ENCODE data around the gene SYT6.

GRCh38 chr1:114154146-114154962, 685 bp upstream of the SYT6 start:
- TF ChIP-seq SUZ12 (IDR thresholded peaks at IDR 0.05): no peak
- TF ChIP-seq BHLHE40 (IDR thresholded peaks at IDR 0.05; ENCODE audit: borderline replicate concordance): no peak
- TF ChIP-seq CTBP1 (IDR thresholded peaks at IDR 0.05; ENCODE audit: borderline replicate concordance): no peak
- no peak; the same call in 1 of the 2 replicates for TF ChIP-seq L3MBTL2 (conservative IDR thresholded peaks at IDR 0.05)
- TF ChIP-seq NFRKB (IDR thresholded peaks at IDR 0.05): no peak
- no peak for TF ChIP-seq FOXA1 (IDR thresholded peaks at IDR 0.05)
- TF ChIP-seq LEF1 (IDR thresholded peaks at IDR 0.05; ENCODE audit: borderline replicate concordance): no peak

Data from HEK293T (cell line).